Measurements from ENCODE around the gene ACTRT2. TPM values are rescaled to one million over a fixed set of nuclear protein-coding genes. Genes with fewer than 3 reads are reported as not detected.

Gene ACTRT2
- total RNA-seq, 1 experiment from 2014 or later: not detected

DNA sequence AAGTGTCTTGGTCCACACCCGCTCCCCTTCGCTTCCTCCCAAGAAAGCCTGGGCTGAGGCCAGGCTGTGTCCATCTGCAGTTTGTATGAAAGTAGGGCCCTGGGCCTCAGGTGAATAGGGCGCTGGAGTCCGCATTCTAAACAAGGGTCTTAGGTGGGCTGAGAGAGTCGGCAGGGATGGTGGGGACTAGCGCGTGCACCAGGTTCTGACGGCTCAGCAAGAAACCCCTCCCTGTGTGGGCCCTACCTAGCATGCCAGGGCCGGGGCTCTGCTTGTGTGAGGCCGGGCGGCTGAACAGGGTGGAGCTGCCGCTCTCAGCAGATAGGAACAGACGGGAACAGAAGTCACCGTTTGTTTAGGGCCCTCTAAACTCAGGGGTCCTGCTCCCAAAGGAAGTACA is 1.7 kb downstream of the ACTRT2 start:
- TF ChIP-seq, protein P1, sequence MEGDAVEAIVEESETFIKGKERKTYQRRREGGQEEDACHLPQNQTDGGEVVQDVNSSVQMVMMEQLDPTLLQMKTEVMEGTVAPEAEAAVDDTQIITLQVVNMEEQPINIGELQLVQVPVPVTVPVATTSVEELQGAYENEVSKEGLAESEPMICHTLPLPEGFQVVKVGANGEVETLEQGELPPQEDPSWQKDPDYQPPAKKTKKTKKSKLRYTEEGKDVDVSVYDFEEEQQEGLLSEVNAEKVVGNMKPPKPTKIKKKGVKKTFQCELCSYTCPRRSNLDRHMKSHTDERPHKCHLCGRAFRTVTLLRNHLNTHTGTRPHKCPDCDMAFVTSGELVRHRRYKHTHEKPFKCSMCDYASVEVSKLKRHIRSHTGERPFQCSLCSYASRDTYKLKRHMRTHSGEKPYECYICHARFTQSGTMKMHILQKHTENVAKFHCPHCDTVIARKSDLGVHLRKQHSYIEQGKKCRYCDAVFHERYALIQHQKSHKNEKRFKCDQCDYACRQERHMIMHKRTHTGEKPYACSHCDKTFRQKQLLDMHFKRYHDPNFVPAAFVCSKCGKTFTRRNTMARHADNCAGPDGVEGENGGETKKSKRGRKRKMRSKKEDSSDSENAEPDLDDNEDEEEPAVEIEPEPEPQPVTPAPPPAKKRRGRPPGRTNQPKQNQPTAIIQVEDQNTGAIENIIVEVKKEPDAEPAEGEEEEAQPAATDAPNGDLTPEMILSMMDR (IDR thresholded peaks at IDR 0.05; ENCODE audit: insufficient read depth in 1 of 2, low read depth in 1 of 2, low read length in 1 of 2, severe bottlenecking in 1 of 2, unreplicated experiment in 1 of 2): no peak
- Mint-ChIP-seq H3K36me3 (ENCODE audit: insufficient read depth, unreplicated experiment) (no peaks in the 10 kb centered on the region), H3K27ac (ENCODE audit: unreplicated experiment) (no peak overlapping the region), H3K27me3 (ENCODE audit: insufficient read depth, unreplicated experiment) (no peaks in the 10 kb centered on the region), H3K9me3 (ENCODE audit: unreplicated experiment) (no peaks in the 10 kb centered on the region), H3K4me3 (ENCODE audit: unreplicated experiment) (no peak overlapping the region), H3K4me1 (ENCODE audit: low read depth, unreplicated experiment) (no peaks in the 10 kb centered on the region)
- CTCF ChIA-PET: no interaction called here
- intact Hi-C loops (cut with micrococcal nuclease; ENCODE audit: unreplicated experiment): no loop called here
- POLR2A ChIA-PET: no interaction called here
- no peak overlapping the region for H3K4me3 ChIP-seq (ENCODE audit: low read depth, low read length)
- no peaks in the 10 kb centered on the region for H3K27me3 ChIP-seq (replicated peaks; ENCODE audit: control insufficient read depth, insufficient read depth, low read length)
- no peaks in the 10 kb centered on the region for H3K9me3 ChIP-seq
- no peak for DNase-seq
- H3K4me1 ChIP-seq: no peaks in the 10 kb centered on the region
- H3K36me3 ChIP-seq (ENCODE audit: control insufficient read depth, insufficient read depth, low read length): no peaks in the 10 kb centered on the region
- BruUV-seq (replicated peaks): no TSS peak

DNA sequence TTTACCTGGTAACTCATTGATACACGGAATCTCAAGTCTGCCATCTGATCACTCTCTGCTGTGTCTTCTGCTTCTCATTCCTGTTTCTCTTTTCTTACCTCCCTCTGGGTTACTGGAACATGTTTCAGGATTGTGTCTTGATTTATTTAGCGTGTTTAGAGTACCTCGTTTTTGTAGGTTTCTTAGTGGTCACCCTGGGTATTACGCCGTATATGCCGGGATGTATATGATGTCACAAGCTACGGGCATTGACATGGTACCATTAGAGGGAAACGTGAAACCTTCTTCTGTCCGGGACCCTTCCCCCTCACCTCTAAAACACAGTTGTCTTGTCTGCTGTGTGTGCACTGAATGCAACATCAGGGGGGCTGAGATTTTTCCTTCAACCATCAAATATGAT is 2.8 kb downstream of the ACTRT2 start:
- H3K36me3 Mint-ChIP-seq (ENCODE audit: insufficient read depth, unreplicated experiment): no peaks in the 10 kb centered on the region
- intact Hi-C loops (cut with micrococcal nuclease; ENCODE audit: unreplicated experiment): no loop called here
- Histone ChIP-seq H3K4me3 (ENCODE audit: low read depth, low read length) (no peak overlapping the region), H3K4me1 (no peaks in the 10 kb centered on the region), H3K27me3 (replicated peaks; ENCODE audit: control insufficient read depth, insufficient read depth, low read length) (no peaks in the 10 kb centered on the region), H3K36me3 (ENCODE audit: control insufficient read depth, insufficient read depth, low read length) (no peaks in the 10 kb centered on the region), H3K9me3 (no peaks in the 10 kb centered on the region)
- no peak overlapping the region for H3K4me3 Mint-ChIP-seq (ENCODE audit: unreplicated experiment)
- POLR2A ChIA-PET: no interaction called here
- TF ChIP-seq, protein P1 (IDR thresholded peaks at IDR 0.05; ENCODE audit: insufficient read depth in 1 of 2, low read depth in 1 of 2, low read length in 1 of 2, severe bottlenecking in 1 of 2, unreplicated experiment in 1 of 2): no peak
- CTCF ChIA-PET: interaction anchor here (0.8 kb wide), 1 partner anchor 31 kb away, joined by 3 read pairs; no protein-coding TSS in a partner anchor
- H3K27me3 Mint-ChIP-seq (ENCODE audit: insufficient read depth, unreplicated experiment): no peaks in the 10 kb centered on the region
- H3K4me1 Mint-ChIP-seq (ENCODE audit: low read depth, unreplicated experiment): no peaks in the 10 kb centered on the region
- peak in 1 of 2 experiments; percentile 22 for DNase-seq
- no peak overlapping the region for H3K27ac Mint-ChIP-seq (ENCODE audit: unreplicated experiment)
- H3K9me3 Mint-ChIP-seq (ENCODE audit: unreplicated experiment): no peaks in the 10 kb centered on the region
- no TSS peak for BruUV-seq (replicated peaks)

DNA sequence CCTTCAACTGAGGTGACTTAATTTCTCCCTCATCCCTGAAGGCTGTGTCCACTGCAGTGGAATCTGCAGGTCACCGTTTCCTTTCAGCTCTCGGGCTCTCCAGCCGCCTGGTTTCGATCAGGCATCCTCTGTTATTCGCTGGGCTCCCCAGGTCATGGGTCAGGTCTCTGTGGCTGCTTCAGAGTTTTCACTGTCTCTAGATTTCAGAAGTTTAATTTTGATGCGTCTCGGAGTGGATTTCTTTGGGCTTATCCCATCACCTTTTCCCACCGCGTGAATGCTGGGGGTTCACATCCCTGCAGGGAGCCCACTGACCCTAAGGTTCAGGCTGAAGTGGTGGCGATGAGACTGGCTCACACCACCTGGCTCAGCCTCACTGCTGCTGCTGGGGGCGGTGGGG is 3.3 kb downstream of the ACTRT2 start:
- H3K4me1 ChIP-seq: no peaks in the 10 kb centered on the region
- no peaks in the 10 kb centered on the region for H3K9me3 ChIP-seq
- Mint-ChIP-seq H3K27me3 (ENCODE audit: insufficient read depth, unreplicated experiment) (no peaks in the 10 kb centered on the region), H3K4me1 (ENCODE audit: low read depth, unreplicated experiment) (no peaks in the 10 kb centered on the region), H3K36me3 (ENCODE audit: insufficient read depth, unreplicated experiment) (no peaks in the 10 kb centered on the region), H3K4me3 (ENCODE audit: unreplicated experiment) (no peak overlapping the region), H3K27ac (ENCODE audit: unreplicated experiment) (no peak overlapping the region), H3K9me3 (ENCODE audit: unreplicated experiment) (no peaks in the 10 kb centered on the region)
- ChIA-PET CTCF (interaction anchor here (0.8 kb wide), 1 partner anchor 31 kb away, joined by 3 read pairs; no protein-coding TSS in a partner anchor), POLR2A (no interaction called here)
- no peaks in the 10 kb centered on the region for H3K36me3 ChIP-seq (ENCODE audit: control insufficient read depth, insufficient read depth, low read length)
- DNase-seq: no peak
- intact Hi-C loops (cut with micrococcal nuclease; ENCODE audit: unreplicated experiment): no loop called here
- no peak overlapping the region for H3K4me3 ChIP-seq (ENCODE audit: low read depth, low read length)
- BruUV-seq (replicated peaks): no TSS peak
- H3K27me3 ChIP-seq (replicated peaks; ENCODE audit: control insufficient read depth, insufficient read depth, low read length): no peaks in the 10 kb centered on the region
- TF ChIP-seq, protein P1 (IDR thresholded peaks at IDR 0.05; ENCODE audit: insufficient read depth in 1 of 2, low read depth in 1 of 2, low read length in 1 of 2, severe bottlenecking in 1 of 2, unreplicated experiment in 1 of 2): no peak
